ENCODE measurements around the gene C17orf107. TPM values are rescaled to one million over a fixed set of nuclear protein-coding genes. Genes with fewer than 3 reads are reported as not detected.
A peak's percentile ranks its signal among the peaks of the same experiment; 100 is the strongest.

C17orf107 gene
- total and polyA plus RNA-seq, 2 of the 13 experiments (the other 11 are each of a cell fraction or from before 2014, with no cell fraction given), result 0.20 to 0.59 TPM

- no peak for TF ChIP-seq ZBED4 (CRISPR knock-in tag; IDR thresholded peaks at IDR 0.05; ENCODE audit: borderline replicate concordance)
- TF ChIP-seq ZNF839 (CRISPR knock-in tag; IDR thresholded peaks at IDR 0.05; ENCODE audit: borderline replicate concordance), result no peak
- no peak for TF ChIP-seq TIGD3 (CRISPR knock-in tag; IDR thresholded peaks at IDR 0.05; ENCODE audit: borderline replicate concordance)
- TF ChIP-seq EZH2 (conservative IDR thresholded peaks at IDR 0.05; ENCODE audit: low read depth, low read length), result no peak
- TF ChIP-seq KAT2B (IDR thresholded peaks at IDR 0.05; ENCODE audit: borderline replicate concordance, low read depth, low read length), result no peak
- no peak for TF ChIP-seq ZNF230 (CRISPR knock-in tag; IDR thresholded peaks at IDR 0.05)
- TF ChIP-seq BRF2 (CRISPR knock-in tag; IDR thresholded peaks at IDR 0.05), result no peak
- no peak for TF ChIP-seq ZNF644 (CRISPR knock-in tag; IDR thresholded peaks at IDR 0.05; ENCODE audit: low read depth)
- no peak for TF ChIP-seq NFKBIZ (CRISPR knock-in tag; IDR thresholded peaks at IDR 0.05)
- no peak for TF ChIP-seq ZNF275 (CRISPR knock-in tag; IDR thresholded peaks at IDR 0.05; ENCODE audit: borderline replicate concordance)
- no peak for TF ChIP-seq PHF5A (CRISPR knock-in tag; IDR thresholded peaks at IDR 0.05; ENCODE audit: low read depth, unreplicated experiment)
- no peak for TF ChIP-seq NFE2 (CRISPR knock-in tag; IDR thresholded peaks at IDR 0.05)
- TF ChIP-seq SUZ12 (IDR thresholded peaks at IDR 0.05; ENCODE audit: low read depth, low read length), result no peak
- TF ChIP-seq ZNF841 (CRISPR knock-in tag; IDR thresholded peaks at IDR 0.05; ENCODE audit: borderline replicate concordance), result no peak
- TF ChIP-seq ZNF614 (CRISPR knock-in tag; IDR thresholded peaks at IDR 0.05; ENCODE audit: borderline replicate concordance), result no peak
- peak; percentile 47; the same call in 1 of the 2 replicates for TF ChIP-seq MYC (CRISPR knock-in tag; IDR thresholded peaks at IDR 0.05; ENCODE audit: borderline replicate concordance)
- TF ChIP-seq POLR2AphosphoS2 (IDR thresholded peaks at IDR 0.05; ENCODE audit: low read depth, low read length), result no peak
- TF ChIP-seq ZGPAT (CRISPR knock-in tag; IDR thresholded peaks at IDR 0.05), result 0 out of 2 replicates have a peak, but pooled peaks have one; percentile 22
- no peak for TF ChIP-seq RXRB (CRISPR knock-in tag; IDR thresholded peaks at IDR 0.05; ENCODE audit: borderline replicate concordance)
Measured at GRCh38 chr17:4934173-4934979, 35.0 kb downstream of the C17orf107 start (continued).

Data from HepG2 (cell line).